ENCODE measurements around the gene CLMN. TPM values are rescaled to one million over a fixed set of nuclear protein-coding genes. Genes with fewer than 3 reads are reported as not detected.
"Not testable (repeated sequence)": the region's sequence is repeated elsewhere in the genome, so short reads cannot be mapped to it uniquely, and the experiment has no call there.

Gene CLMN
- total RNA-seq, 2 experiments from 2014 or later: 1.6 TPM

- no peak overlapping the region for H3K27ac Mint-ChIP-seq
- H3K36me3 Mint-ChIP-seq (ENCODE audit: low read depth): no peaks in the 10 kb centered on the region
- ATAC-seq (no peak), DNase-seq (no peak)
- peaks cover 11% of the 10 kb centered on the region for H3K27me3 Mint-ChIP-seq (ENCODE audit: low read depth)
- H3K4me1 Mint-ChIP-seq (ENCODE audit: low read depth): peaks cover 4% of the 10 kb centered on the region
- ChIA-PET POLR2A (no interaction called here), CTCF (no interaction called here)
- H3K9me3 Mint-ChIP-seq (ENCODE audit: insufficient read depth): no peaks in the 10 kb centered on the region
- no peak overlapping the region for H3K4me3 Mint-ChIP-seq
Observed at GRCh38 chr14:95287176-95287754, 32.4 kb downstream of the CLMN start.

GRCh38 chr14:95286645-95287044, 33.1 kb downstream of the CLMN start:
- Mint-ChIP-seq H3K4me1 (ENCODE audit: low read depth) (peaks cover 4% of the 10 kb centered on the region), H3K27ac (no peak overlapping the region), H3K27me3 (ENCODE audit: low read depth) (peaks cover 11% of the 10 kb centered on the region), H3K36me3 (ENCODE audit: low read depth) (no peaks in the 10 kb centered on the region), H3K9me3 (ENCODE audit: insufficient read depth) (no peaks in the 10 kb centered on the region), H3K4me3 (no peak overlapping the region)
- ATAC-seq: no peak
- CTCF ChIA-PET: no interaction called here
- POLR2A ChIA-PET: no interaction called here
- DNase-seq: no peak

- DNase-seq (no peak), ATAC-seq (no peak)
- peaks cover 9% of the 10 kb centered on the region for H3K27me3 Mint-ChIP-seq (ENCODE audit: low read depth)
- ChIA-PET POLR2A (no interaction called here), CTCF (no interaction called here)
- no peak overlapping the region for H3K4me3 Mint-ChIP-seq
- no peak overlapping the region for H3K27ac Mint-ChIP-seq
- no peaks in the 10 kb centered on the region for H3K4me1 Mint-ChIP-seq (ENCODE audit: low read depth)
- H3K9me3 Mint-ChIP-seq (ENCODE audit: insufficient read depth): no peaks in the 10 kb centered on the region
- H3K36me3 Mint-ChIP-seq (ENCODE audit: low read depth): no peaks in the 10 kb centered on the region
Observed at GRCh38 chr14:95285566-95285965, 34.1 kb downstream of the CLMN start.

- POLR2A ChIA-PET: not testable (repeated sequence)
Observed at GRCh38 chr14:95283802-95284201, 35.9 kb downstream of the CLMN start.

DNA sequence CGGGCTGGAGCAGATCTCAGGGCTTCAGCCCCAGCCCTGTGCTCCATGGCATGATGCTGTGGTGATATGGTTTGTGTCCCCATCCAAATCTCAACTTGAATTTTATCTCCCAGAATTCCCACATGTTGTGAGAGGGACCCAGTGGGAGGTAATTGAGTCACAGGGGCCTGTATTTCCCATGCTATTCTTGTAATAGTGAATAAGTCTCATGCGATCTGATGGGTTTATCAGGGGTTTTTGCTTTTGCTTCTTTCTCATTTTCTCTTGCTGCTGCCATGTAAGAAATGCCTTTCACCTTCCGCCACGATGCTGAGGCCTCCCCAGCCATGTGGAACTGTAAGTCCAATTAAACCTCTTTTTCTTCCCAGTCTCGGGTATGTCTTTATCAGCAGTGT, 36.7 kb downstream of the CLMN start:
- CTCF ChIA-PET; POLR2A ChIA-PET; H3K4me3 Mint-ChIP-seq; H3K36me3 Mint-ChIP-seq (ENCODE audit: low read depth); H3K27ac Mint-ChIP-seq; H3K9me3 Mint-ChIP-seq (ENCODE audit: insufficient read depth); DNase-seq; H3K4me1 Mint-ChIP-seq (ENCODE audit: low read depth); H3K27me3 Mint-ChIP-seq (ENCODE audit: low read depth); ATAC-seq: not testable (repeated sequence)

More at GRCh38 chr14:95283802-95284201, 35.9 kb downstream of the CLMN start:
- H3K9me3 Mint-ChIP-seq (ENCODE audit: insufficient read depth); H3K4me1 Mint-ChIP-seq (ENCODE audit: low read depth); H3K36me3 Mint-ChIP-seq (ENCODE audit: low read depth); H3K27me3 Mint-ChIP-seq (ENCODE audit: low read depth); H3K27ac Mint-ChIP-seq; DNase-seq; H3K4me3 Mint-ChIP-seq; CTCF ChIA-PET; ATAC-seq: not testable (repeated sequence)

- Mint-ChIP-seq H3K4me1 (ENCODE audit: low read depth) (no peaks in the 10 kb centered on the region), H3K4me3 (no peak overlapping the region), H3K9me3 (ENCODE audit: insufficient read depth) (no peaks in the 10 kb centered on the region), H3K27ac (no peak overlapping the region), H3K36me3 (ENCODE audit: low read depth) (no peaks in the 10 kb centered on the region), H3K27me3 (ENCODE audit: low read depth) (peaks cover 2% of the 10 kb centered on the region)
- ChIA-PET CTCF (no interaction called here), POLR2A (no interaction called here)
- ATAC-seq: no peak
- no peak for DNase-seq
Observed at GRCh38 chr14:95282354-95282985, 37.2 kb downstream of the CLMN start.

DNA sequence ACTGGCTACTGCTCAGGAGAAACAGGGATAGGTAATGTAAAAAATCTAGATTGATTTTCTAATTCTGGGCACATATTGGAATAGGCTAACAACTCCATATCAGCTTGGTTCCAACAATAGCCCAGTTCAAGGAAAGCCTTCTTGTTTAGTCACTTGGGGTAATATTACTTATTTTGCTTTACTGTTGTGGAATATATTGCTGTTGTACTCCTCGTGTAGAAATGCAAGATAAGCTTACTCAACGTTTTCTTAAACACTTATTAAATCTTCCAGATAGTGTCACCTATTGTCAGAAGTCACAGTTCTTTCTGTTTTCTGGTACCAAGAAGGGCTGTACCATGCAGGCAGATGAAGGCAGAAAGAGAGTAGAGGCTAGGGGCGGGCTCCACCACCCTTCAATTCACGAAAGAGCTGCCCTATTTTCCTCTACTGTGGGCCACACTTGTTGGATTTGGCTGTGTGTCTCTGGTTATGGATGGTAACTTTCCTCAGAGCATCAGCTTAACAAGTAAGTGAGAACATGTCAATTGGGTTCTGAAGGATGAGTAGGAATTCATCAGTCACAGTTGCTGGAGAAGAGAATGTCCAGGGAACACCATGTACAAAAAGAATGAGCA, 38.0 kb downstream of the CLMN start:
- ATAC-seq (no peak), DNase-seq (no peak)
- CTCF ChIA-PET: no interaction called here
- H3K4me1 Mint-ChIP-seq (ENCODE audit: low read depth): no peaks in the 10 kb centered on the region
- H3K9me3 Mint-ChIP-seq (ENCODE audit: insufficient read depth): no peaks in the 10 kb centered on the region
- no peak overlapping the region for H3K27ac Mint-ChIP-seq
- POLR2A ChIA-PET: no interaction called here
- H3K27me3 Mint-ChIP-seq (ENCODE audit: low read depth): peaks cover 2% of the 10 kb centered on the region
- H3K36me3 Mint-ChIP-seq (ENCODE audit: low read depth): no peaks in the 10 kb centered on the region
- H3K4me3 Mint-ChIP-seq: no peak overlapping the region

- H3K4me1 Mint-ChIP-seq (ENCODE audit: low read depth): peaks cover 3% of the 10 kb centered on the region
- no peaks in the 10 kb centered on the region for H3K9me3 Mint-ChIP-seq (ENCODE audit: insufficient read depth)
- ChIA-PET CTCF (no interaction called here), POLR2A (no interaction called here)
- H3K27ac Mint-ChIP-seq: no peak overlapping the region
- H3K4me3 Mint-ChIP-seq: no peak overlapping the region
- H3K36me3 Mint-ChIP-seq (ENCODE audit: low read depth): no peaks in the 10 kb centered on the region
- H3K27me3 Mint-ChIP-seq (ENCODE audit: low read depth): no peaks in the 10 kb centered on the region
- no peak for DNase-seq
- ATAC-seq: no peak
Observed at GRCh38 chr14:95275494-95275893, 44.2 kb downstream of the CLMN start.

GRCh38 chr14:95274874-95275273, 44.8 kb downstream of the CLMN start:
- Mint-ChIP-seq H3K27me3 (ENCODE audit: low read depth) (no peaks in the 10 kb centered on the region), H3K4me1 (ENCODE audit: low read depth) (peaks cover 3% of the 10 kb centered on the region), H3K4me3 (no peak overlapping the region), H3K36me3 (ENCODE audit: low read depth) (no peaks in the 10 kb centered on the region), H3K9me3 (ENCODE audit: insufficient read depth) (no peaks in the 10 kb centered on the region), H3K27ac (no peak overlapping the region)
- ATAC-seq (no peak), DNase-seq (no peak)
- ChIA-PET POLR2A (no interaction called here), CTCF (no interaction called here)

DNA sequence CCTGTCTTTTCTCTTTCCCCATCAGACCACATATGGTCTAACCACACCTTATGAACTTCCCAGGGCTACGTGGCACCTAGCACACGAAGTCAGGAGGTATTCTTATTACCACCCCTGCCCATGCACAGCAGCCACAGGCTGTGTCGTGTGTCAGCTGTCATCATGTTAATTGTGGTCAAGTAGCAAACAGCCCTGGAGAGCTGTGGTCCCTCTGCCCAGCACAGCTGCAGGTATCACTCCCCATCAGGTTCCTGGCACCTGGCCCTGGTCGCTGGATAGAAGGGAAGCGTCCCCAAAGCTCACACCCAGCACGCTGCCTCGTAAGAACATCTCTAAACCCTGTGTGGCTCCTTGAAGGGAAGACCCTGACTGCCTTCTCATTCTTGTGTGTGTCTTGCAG, 45.4 kb downstream of the CLMN start:
- H3K36me3 Mint-ChIP-seq (ENCODE audit: low read depth): no peaks in the 10 kb centered on the region
- ChIA-PET POLR2A (no interaction called here), CTCF (interaction anchor here (0.6 kb wide), 1 partner anchor 163 kb away, joined by 3 read pairs; no protein-coding TSS in a partner anchor)
- no peak overlapping the region for H3K4me3 Mint-ChIP-seq
- no peak for ATAC-seq
- H3K9me3 Mint-ChIP-seq (ENCODE audit: insufficient read depth): no peaks in the 10 kb centered on the region
- DNase-seq: no peak
- peaks cover 3% of the 10 kb centered on the region for H3K4me1 Mint-ChIP-seq (ENCODE audit: low read depth)
- H3K27me3 Mint-ChIP-seq (ENCODE audit: low read depth): no peaks in the 10 kb centered on the region
- H3K27ac Mint-ChIP-seq: no peak overlapping the region

DNA sequence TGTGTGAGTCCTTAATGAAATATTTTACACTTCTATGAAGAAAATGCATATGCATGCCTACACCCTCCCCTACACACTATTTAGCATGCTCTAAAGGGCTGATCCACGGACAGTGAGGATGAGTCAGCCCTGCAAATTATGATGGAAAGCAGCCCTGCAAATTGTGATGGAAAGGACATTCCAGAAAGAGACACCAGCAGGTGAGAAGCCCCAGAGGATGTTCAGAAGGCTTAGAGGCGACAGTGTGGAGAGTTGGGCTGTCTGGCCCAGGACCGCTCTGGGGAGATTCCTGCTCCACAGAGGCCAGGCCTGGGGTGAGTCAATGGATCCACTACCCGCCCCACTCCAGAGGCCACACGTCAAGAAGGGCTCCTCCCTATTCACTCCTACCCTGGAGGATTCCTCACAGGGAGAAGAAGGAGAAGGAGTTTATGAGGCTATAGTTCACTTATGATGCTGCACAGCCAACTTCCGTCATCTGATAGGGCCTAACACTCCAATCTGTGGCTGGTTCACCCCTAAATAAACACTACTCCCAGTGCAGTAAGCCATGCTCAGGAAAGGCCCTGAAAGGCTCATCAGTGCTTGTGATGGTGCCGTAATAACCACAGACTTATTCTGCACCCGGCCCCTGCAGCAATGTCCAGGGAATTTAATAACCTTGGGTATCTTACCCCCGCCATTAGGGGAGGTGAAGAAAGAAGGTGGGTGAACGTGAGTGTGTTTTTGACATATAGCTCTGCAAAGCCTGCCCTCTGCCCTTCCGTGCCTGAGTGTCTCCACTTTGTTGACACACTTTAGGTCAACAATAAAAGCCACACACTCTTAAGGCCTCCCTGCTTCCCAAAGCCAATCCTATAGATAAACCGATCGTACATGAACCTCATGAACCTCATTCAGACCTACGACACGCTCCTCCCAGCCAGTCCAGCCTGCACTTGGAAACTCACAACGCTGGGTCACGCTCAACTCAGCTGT, 46.4 kb downstream of the CLMN start:
- DNase-seq (no peak), ATAC-seq (no peak)
- Mint-ChIP-seq H3K36me3 (ENCODE audit: low read depth) (no peaks in the 10 kb centered on the region), H3K9me3 (ENCODE audit: insufficient read depth) (no peaks in the 10 kb centered on the region), H3K27ac (no peak overlapping the region), H3K27me3 (ENCODE audit: low read depth) (no peaks in the 10 kb centered on the region), H3K4me1 (ENCODE audit: low read depth) (peaks cover 5% of the 10 kb centered on the region), H3K4me3 (no peak overlapping the region)
- ChIA-PET CTCF (no interaction called here), POLR2A (no interaction called here)

GRCh38 chr14:95272057-95272456, 47.7 kb downstream of the CLMN start:
- Mint-ChIP-seq H3K4me1 (ENCODE audit: low read depth) (peaks cover 16% of the 10 kb centered on the region), H3K27me3 (ENCODE audit: low read depth) (no peaks in the 10 kb centered on the region), H3K36me3 (ENCODE audit: low read depth) (no peaks in the 10 kb centered on the region), H3K27ac (no peak overlapping the region), H3K4me3 (no peak overlapping the region), H3K9me3 (ENCODE audit: insufficient read depth) (no peaks in the 10 kb centered on the region)
- POLR2A ChIA-PET: no interaction called here
- CTCF ChIA-PET: no interaction called here
- ATAC-seq: no peak
- no peak for DNase-seq

All from activated CD8-positive, alpha-beta T cell treated with anti-CD3 and anti-CD28 coated beads, Interleukin-2, amount 10 ng/mL, durations not matched to agents 7 days and 5 days (primary cell).